HepG2 (cell line): Measurements from ENCODE around the gene CTDSPL2. TPM values are rescaled to one million over a fixed set of nuclear protein-coding genes. Genes with fewer than 3 reads are reported as not detected.

Experiments used
- CREM ChIP-seq, 2 experiments: sonication (generic) in 1 of 2; formaldehyde crosslinking in 1 of 2; IDR thresholded peaks; 2 replicates each; pipeline versions ENCODE4 v1.4.0 to v1.6.1; 2016 to 2020; ENCODE audit warnings: antibody characterized with exemption in 1 of 2, mild to moderate bottlenecking in 1 of 2, missing genetic modification reagents in 1 of 2
- ERF ChIP-seq: IDR thresholded peaks from 2 replicates; pipeline ENCODE4 v1.6.1; 2018; ENCODE audit warnings: missing biosample characterization, missing genetic modification reagents
- HIC2 ChIP-seq: sonication (generic); formaldehyde crosslinking; IDR thresholded peaks from 2 replicates; pipeline ENCODE4 v1.9.0; 2022; ENCODE audit warnings: low read depth, missing genetic modification reagents
- JDP2 ChIP-seq: sonication (generic); formaldehyde crosslinking; IDR thresholded peaks from 2 replicates; pipeline ENCODE4 v1.8.1; 2022; ENCODE audit warnings: missing genetic modification reagents, borderline replicate concordance
- KDM3A ChIP-seq: IDR thresholded peaks from 2 replicates; pipeline ENCODE4 v1.6.1; 2018; ENCODE audit warnings: low read depth, missing compliant biosample characterization
- MXD3 ChIP-seq: IDR thresholded peaks from 2 replicates; pipeline ENCODE4 v1.6.1; 2016; ENCODE audit warnings: mild to moderate bottlenecking, missing biosample characterization, missing genetic modification reagents
- NFE2L1 ChIP-seq: sonication (generic); formaldehyde crosslinking; IDR thresholded peaks from 2 replicates; pipeline ENCODE4 v1.4.0; 2020; ENCODE audit warnings: missing genetic modification reagents, mild to moderate bottlenecking, borderline replicate concordance
- NFE2L2 ChIP-seq: fragments of 150-350 bp; IDR thresholded peaks from 2 replicates; pipeline ENCODE4 v1.6.1; 2014; ENCODE audit warnings: low read length
- RBAK ChIP-seq: sonication (generic); formaldehyde crosslinking; IDR thresholded peaks from 2 replicates; pipeline ENCODE4 v1.5.1; 2020; ENCODE audit warnings: mild to moderate bottlenecking, missing genetic modification reagents
- SRF ChIP-seq: IDR thresholded peaks from 2 replicates; pipeline ENCODE4 v1.6.1; 2011; ENCODE audit warnings: mild to moderate bottlenecking, low read depth, low read length, moderate library complexity
- TBX2 ChIP-seq: sonication (generic); formaldehyde crosslinking; IDR thresholded peaks from 2 replicates; pipeline ENCODE4 v1.5.0; 2020; ENCODE audit warnings: missing genetic modification reagents, mild to moderate bottlenecking, borderline replicate concordance
- ZNF274 ChIP-seq: sonication (generic); formaldehyde crosslinking; IDR thresholded peaks from 2 replicates; pipeline ENCODE4 v1.5.1; 2020; ENCODE audit warnings: mild to moderate bottlenecking, missing genetic modification reagents
- ZNF430 ChIP-seq: sonication (generic); formaldehyde crosslinking; IDR thresholded peaks from 2 replicates; pipeline ENCODE4 v1.9.0; 2021; ENCODE audit warnings: mild to moderate bottlenecking, missing genetic modification reagents
- ZNF580 ChIP-seq: IDR thresholded peaks from 2 replicates; pipeline ENCODE4 v1.6.1; 2016; ENCODE audit warnings: low read depth, borderline replicate concordance
- ZNF740 ChIP-seq: sonication (generic); formaldehyde crosslinking; IDR thresholded peaks from 2 replicates; pipeline ENCODE4 v1.4.0; 2020; ENCODE audit warnings: missing genetic modification reagents
- ZNF75D ChIP-seq: sonication (generic); formaldehyde crosslinking; IDR thresholded peaks from 2 replicates; pipeline ENCODE4 v1.8.1; 2023; ENCODE audit warnings: missing genetic modification reagents, mild to moderate bottlenecking, borderline replicate concordance
- ZNF775 ChIP-seq: sonication (generic); formaldehyde crosslinking; IDR thresholded peaks from 2 replicates; pipeline ENCODE4 v1.4.0; 2020; ENCODE audit warnings: missing genetic modification reagents, mild to moderate bottlenecking, moderate library complexity, borderline replicate concordance
- ZNF841 ChIP-seq: sonication (generic); formaldehyde crosslinking; IDR thresholded peaks from 2 replicates; pipeline ENCODE4 v1.8.1; 2023; ENCODE audit warnings: missing genetic modification reagents, borderline replicate concordance
- polyA plus RNA-seq, 8 experiments: library from polyadenylated mRNA; depleted of rRNA in 3 of 8; stranded (reverse) in 7 of 8; unstranded in 1 of 8; fragments of >200 nt; fragmentation: Illumina TruSeq in 4 of 8; extraction: Trizol in 4 of 8; gene quantifications; 2 replicates each; pipeline versions ENCODE4 v1.2.1 to v1.2.3, GENCODE V29; 2011 to 2016; ENCODE audit warnings: low read depth in 4 of 8, missing spikeins in 1 of 8, mixed read lengths in 1 of 8; ENCODE audit not compliant: insufficient read depth in 1 of 8
- total RNA-seq, 5 experiments: library from RNA; depleted of rRNA; stranded (reverse); fragments of >200 nt; fragmentation: Illumina TruSeq; extraction: Trizol; gene quantifications; 2 replicates each; pipeline ENCODE4 v1.2.3, GENCODE V29; 2016; ENCODE audit warnings: low read depth in 1 of 5
- TF ChIP-seq, protein P1 (sequence below): sonication (generic); formaldehyde crosslinking; IDR thresholded peaks from 2 replicates; pipeline ENCODE4 v1.4.0; 2020; ENCODE audit warnings: missing genetic modification reagents
- TF ChIP-seq, protein P2 (sequence below): sonication (generic); formaldehyde crosslinking; IDR thresholded peaks from 2 replicates; pipeline ENCODE4 v1.4.0; 2020; ENCODE audit warnings: missing genetic modification reagents

CTDSPL2 gene
- total and polyA plus RNA-seq, 2 of the 13 experiments (the other 11 are each of a cell fraction or from before 2014, with no cell fraction given) = 37.4 to 56.2 TPM

DNA sequence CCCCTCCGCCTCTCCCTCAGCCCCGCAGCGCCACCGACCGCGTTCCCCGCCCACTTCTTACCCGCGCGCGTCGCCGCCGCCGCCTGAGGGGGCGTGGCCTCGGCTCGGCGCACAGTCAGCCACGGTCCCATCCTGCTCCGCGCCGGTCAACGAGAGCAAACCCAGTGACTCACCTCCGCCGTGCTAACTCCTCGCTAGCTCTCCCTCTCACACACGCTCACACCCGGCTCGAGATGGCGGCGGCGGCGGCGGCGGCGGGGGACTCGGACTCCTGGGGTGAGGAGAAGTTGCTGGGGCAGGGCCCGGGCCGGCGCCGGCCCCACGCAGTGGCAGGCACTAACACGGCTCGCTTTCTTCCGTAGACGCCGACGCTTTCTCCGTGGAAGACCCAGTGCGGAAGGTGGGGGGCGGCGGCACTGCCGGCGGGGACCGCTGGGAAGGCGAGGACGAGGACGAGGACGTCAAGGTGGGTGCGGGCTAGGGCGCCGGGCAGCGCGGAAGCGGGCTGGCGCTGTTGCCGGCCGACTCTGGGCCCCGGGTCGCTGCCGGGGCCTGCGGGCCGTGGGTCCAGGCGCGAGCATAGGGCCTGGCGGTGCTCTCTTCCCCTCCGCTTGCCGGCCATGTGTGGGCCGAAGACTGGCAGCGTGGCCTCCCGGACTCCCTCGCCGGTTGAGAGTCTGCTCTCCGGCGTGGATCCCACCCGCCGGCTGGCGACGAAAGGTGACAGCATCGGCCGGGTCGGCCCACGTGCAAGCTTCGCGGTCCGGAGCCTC, 109.7 kb downstream of the CTDSPL2 start, which contains the start of gene EIF3J (continued):
- peak; percentile 59 for TF ChIP-seq MXD3 (CRISPR knock-in tag)
- no peak; the same call in 1 of the 2 replicates for TF ChIP-seq ERF
- TF ChIP-seq ZNF775 = no peak
- TF ChIP-seq ZNF274 = no peak
- TF ChIP-seq JDP2 = no peak
- no peak for TF ChIP-seq ZNF740 (CRISPR knock-in tag)
- TF ChIP-seq ZNF430 (CRISPR knock-in tag) = 0 out of 2 replicates have a peak, but pooled peaks have one; percentile 39
- TF ChIP-seq CREM (IDR thresholded peaks at IDR 0.05) = no peak
- no peak for TF ChIP-seq CREM (CRISPR knock-in tag; IDR thresholded peaks at IDR 0.05)
- peak; percentile 30; the same call in 1 of the 2 replicates for TF ChIP-seq ZNF580 (CRISPR knock-in tag)
- TF ChIP-seq SRF = no peak
- peak; percentile 68 for TF ChIP-seq TBX2 (CRISPR knock-in tag)
- TF ChIP-seq, protein P1, sequence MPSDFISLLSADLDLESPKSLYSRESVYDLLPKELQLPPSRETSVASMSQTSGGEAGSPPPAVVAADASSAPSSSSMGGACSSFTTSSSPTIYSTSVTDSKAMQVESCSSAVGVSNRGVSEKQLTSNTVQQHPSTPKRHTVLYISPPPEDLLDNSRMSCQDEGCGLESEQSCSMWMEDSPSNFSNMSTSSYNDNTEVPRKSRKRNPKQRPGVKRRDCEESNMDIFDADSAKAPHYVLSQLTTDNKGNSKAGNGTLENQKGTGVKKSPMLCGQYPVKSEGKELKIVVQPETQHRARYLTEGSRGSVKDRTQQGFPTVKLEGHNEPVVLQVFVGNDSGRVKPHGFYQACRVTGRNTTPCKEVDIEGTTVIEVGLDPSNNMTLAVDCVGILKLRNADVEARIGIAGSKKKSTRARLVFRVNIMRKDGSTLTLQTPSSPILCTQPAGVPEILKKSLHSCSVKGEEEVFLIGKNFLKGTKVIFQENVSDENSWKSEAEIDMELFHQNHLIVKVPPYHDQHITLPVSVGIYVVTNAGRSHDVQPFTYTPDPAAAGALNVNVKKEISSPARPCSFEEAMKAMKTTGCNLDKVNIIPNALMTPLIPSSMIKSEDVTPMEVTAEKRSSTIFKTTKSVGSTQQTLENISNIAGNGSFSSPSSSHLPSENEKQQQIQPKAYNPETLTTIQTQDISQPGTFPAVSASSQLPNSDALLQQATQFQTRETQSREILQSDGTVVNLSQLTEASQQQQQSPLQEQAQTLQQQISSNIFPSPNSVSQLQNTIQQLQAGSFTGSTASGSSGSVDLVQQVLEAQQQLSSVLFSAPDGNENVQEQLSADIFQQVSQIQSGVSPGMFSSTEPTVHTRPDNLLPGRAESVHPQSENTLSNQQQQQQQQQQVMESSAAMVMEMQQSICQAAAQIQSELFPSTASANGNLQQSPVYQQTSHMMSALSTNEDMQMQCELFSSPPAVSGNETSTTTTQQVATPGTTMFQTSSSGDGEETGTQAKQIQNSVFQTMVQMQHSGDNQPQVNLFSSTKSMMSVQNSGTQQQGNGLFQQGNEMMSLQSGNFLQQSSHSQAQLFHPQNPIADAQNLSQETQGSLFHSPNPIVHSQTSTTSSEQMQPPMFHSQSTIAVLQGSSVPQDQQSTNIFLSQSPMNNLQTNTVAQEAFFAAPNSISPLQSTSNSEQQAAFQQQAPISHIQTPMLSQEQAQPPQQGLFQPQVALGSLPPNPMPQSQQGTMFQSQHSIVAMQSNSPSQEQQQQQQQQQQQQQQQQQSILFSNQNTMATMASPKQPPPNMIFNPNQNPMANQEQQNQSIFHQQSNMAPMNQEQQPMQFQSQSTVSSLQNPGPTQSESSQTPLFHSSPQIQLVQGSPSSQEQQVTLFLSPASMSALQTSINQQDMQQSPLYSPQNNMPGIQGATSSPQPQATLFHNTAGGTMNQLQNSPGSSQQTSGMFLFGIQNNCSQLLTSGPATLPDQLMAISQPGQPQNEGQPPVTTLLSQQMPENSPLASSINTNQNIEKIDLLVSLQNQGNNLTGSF = 0 out of 2 replicates have a peak, but pooled peaks have one; percentile 65
- TF ChIP-seq ZNF75D (CRISPR knock-in tag) = no peak
- no peak for TF ChIP-seq ZNF841 (CRISPR knock-in tag)
- peak; percentile 87; the same call in 1 of the 2 replicates for TF ChIP-seq NFE2L1 (CRISPR knock-in tag)
- no peak for TF ChIP-seq RBAK (CRISPR knock-in tag)
- TF ChIP-seq, protein P2, sequence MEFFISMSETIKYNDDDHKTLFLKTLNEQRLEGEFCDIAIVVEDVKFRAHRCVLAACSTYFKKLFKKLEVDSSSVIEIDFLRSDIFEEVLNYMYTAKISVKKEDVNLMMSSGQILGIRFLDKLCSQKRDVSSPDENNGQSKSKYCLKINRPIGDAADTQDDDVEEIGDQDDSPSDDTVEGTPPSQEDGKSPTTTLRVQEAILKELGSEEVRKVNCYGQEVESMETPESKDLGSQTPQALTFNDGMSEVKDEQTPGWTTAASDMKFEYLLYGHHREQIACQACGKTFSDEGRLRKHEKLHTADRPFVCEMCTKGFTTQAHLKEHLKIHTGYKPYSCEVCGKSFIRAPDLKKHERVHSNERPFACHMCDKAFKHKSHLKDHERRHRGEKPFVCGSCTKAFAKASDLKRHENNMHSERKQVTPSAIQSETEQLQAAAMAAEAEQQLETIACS (CRISPR knock-in tag) = peak; percentile 48; the same call in 1 of the 2 replicates
- peak; percentile 44; the same call in 1 of the 2 replicates for TF ChIP-seq HIC2 (CRISPR knock-in tag)
- no peak for TF ChIP-seq KDM3A (CRISPR knock-in tag)
- TF ChIP-seq NFE2L2 = no peak
